A549 (cell line): ENCODE data around the gene VPS51. TPM values are rescaled to one million over a fixed set of nuclear protein-coding genes. Genes with fewer than 3 reads are reported as not detected.

Experiments used
- ATAC-seq, 2 experiments: fragments of 200-7000 bp in 1 of 2; fragments of >200 bp in 1 of 2; cut with Nextera tagmentation in 1 of 2; cut with Tn5 transposase in 1 of 2; 3 replicates each; pipeline versions ENCODE4 v1.8.0 to v1.9.1; 2018 to 2020; ENCODE audit warnings: mild to moderate bottlenecking in 1 of 2, moderate library complexity in 1 of 2
- CTCF ChIA-PET: fragments of 300-600 bp; sonication (Branson Sonifier 250); formaldehyde crosslinking; extraction: SDS; loops from one replicate; lab custom pipeline; 2021; ENCODE audit warnings: antibody characterized with exemption, inconsistent platforms; lab: Yijun Ruan, JAX
- POLR2A ChIA-PET: fragments of 350-600 bp; formaldehyde crosslinking; extraction: SDS; loops from one replicate; lab custom pipeline; 2021; ENCODE audit warnings: antibody characterized with exemption, inconsistent platforms; lab: Yijun Ruan, JAX
- DNase-seq, 2 experiments: peaks; one replicate each; pipeline versions ENCODE4 v3.0.0 to v3.0.0-alpha.2; 2011 to 2016; ENCODE audit warnings: low read depth in 1 of 2, low spot score in 1 of 2
- FAIRE-seq: peaks from 2 replicates; lab custom pipeline; 2011; peaks lifted over from hg19 to GRCh38; lab: Jason Lieb, UNC
- H3K27ac ChIP-seq, 2 experiments: fragments of >200 bp; sonication (Bioruptor Twin); formaldehyde crosslinking; 3 replicates each; pipeline ENCODE4 v1.5.1; 2016 to 2017
- H3K4me1 ChIP-seq: fragments of >200 bp; sonication (Bioruptor Twin); formaldehyde crosslinking; 3 replicates; pipeline ENCODE4 v1.6.1; 2016
- H3K4me2 ChIP-seq: fragments of >200 bp; sonication (Bioruptor Twin); formaldehyde crosslinking; 3 replicates; pipeline ENCODE4 v1.6.1; 2016
- H3K4me3 ChIP-seq: fragments of >200 bp; sonication (Bioruptor Twin); formaldehyde crosslinking; 3 replicates; pipeline ENCODE4 v1.5.1; 2016
- H3K9me3 ChIP-seq: fragments of >200 bp; sonication (Bioruptor Twin); formaldehyde crosslinking; 3 replicates; pipeline ENCODE4 v1.6.1; 2016
- BHLHE40 ChIP-seq: IDR thresholded peaks from 2 replicates; pipeline ENCODE4 v1.6.1; 2012; ENCODE audit warnings: low read depth, low read length, inconsistent platforms
- CHD2 ChIP-seq: fragments of 150-350 bp; IDR thresholded peaks from 2 replicates; pipeline ENCODE4 v1.6.1; 2014; ENCODE audit warnings: low read length; ENCODE audit not compliant: partially characterized antibody
- E2F6 ChIP-seq: IDR thresholded peaks from 2 replicates; pipeline ENCODE4 v1.6.1; 2012; ENCODE audit warnings: low read depth, borderline replicate concordance
- ESRRA ChIP-seq: fragments of 150-350 bp; IDR thresholded peaks from 2 replicates; pipeline ENCODE4 v1.6.1; 2014; ENCODE audit warnings: mild to moderate bottlenecking, low read length, borderline replicate concordance
- FOSL2 ChIP-seq, 2 experiments: fragments of 450-650 bp in 1 of 2; fragments of >200 bp in 1 of 2; sonication (Bioruptor Twin) in 1 of 2; formaldehyde crosslinking; IDR thresholded peaks; 2 replicates each; pipeline versions ENCODE4 v1.5.0 to v1.6.1; 2016 to 2020; ENCODE audit warnings: mild to moderate bottlenecking in 1 of 2, moderate library complexity in 1 of 2
- FOXS1 ChIP-seq: fragments of 250-450 bp; sonication (Bioruptor Pico); IDR thresholded peaks from 2 replicates; pipeline ENCODE4 v1.5.0; 2020; ENCODE audit warnings: mild to moderate bottlenecking, moderate library complexity
- GATA3 ChIP-seq: IDR thresholded peaks from 2 replicates; pipeline ENCODE4 v1.6.1; 2012; ENCODE audit warnings: borderline replicate concordance
- HES2 ChIP-seq: fragments of >200 bp; sonication (Bioruptor Twin); formaldehyde crosslinking; IDR thresholded peaks from 2 replicates; pipeline ENCODE4 v1.6.1; 2016
- HEYL ChIP-seq: fragments of 250-450 bp; sonication (Bioruptor Pico); IDR thresholded peaks from 2 replicates; pipeline ENCODE4 v1.8.0; 2021; ENCODE audit warnings: mild to moderate bottlenecking, moderate library complexity
- HOXA7 ChIP-seq: fragments of 250-450 bp; sonication (Bioruptor Pico); IDR thresholded peaks from 2 replicates; pipeline ENCODE4 v1.5.0; 2020; ENCODE audit warnings: mild to moderate bottlenecking, moderate library complexity
- MAZ ChIP-seq: fragments of 150-350 bp; IDR thresholded peaks from 2 replicates; pipeline ENCODE4 v1.6.1; 2014; ENCODE audit warnings: antibody characterized with exemption, low read depth, low read length, borderline replicate concordance
- PBX3 ChIP-seq: IDR thresholded peaks from 2 replicates; pipeline ENCODE4 v1.6.1; 2012
- REST ChIP-seq: fragments of 200-600 bp; sonication (generic); IDR thresholded peaks from 2 replicates; pipeline ENCODE4 v1.6.1; 2016; ENCODE audit warnings: antibody characterized with exemption, mild to moderate bottlenecking, moderate library complexity
- SMC3 ChIP-seq: fragments of >200 bp; sonication (Bioruptor Twin); formaldehyde crosslinking; IDR thresholded peaks from 3 replicates; pipeline ENCODE4 v1.6.1; 2018; ENCODE audit warnings: inconsistent platforms
- ZFP36 ChIP-seq: fragments of 450-650 bp; IDR thresholded peaks from 2 replicates; pipeline ENCODE4 v1.6.1; 2014; ENCODE audit warnings: borderline replicate concordance; ENCODE audit not compliant: partially characterized antibody
- WGBS: methylation state at CpG from one replicate; pipeline ENCODE4 v1.1.6; 2017; ENCODE audit errors: missing lambda C conversion rate; 5-methylcytosine and 5-hydroxymethylcytosine counted together
- polyA plus RNA-seq, 4 experiments: library from polyadenylated mRNA; depleted of rRNA in 3 of 4; stranded (reverse); fragments of >200 nt; fragmentation: RNase III in 1 of 4; extraction: RNeasy Plus Mini Kit Qiagen cat#74134 plus additional on column Dnase treatment in 1 of 4; gene quantifications; 2 replicates in 3 of 4; 3 replicates in 1 of 4; pipeline ENCODE4 v1.2.3, GENCODE V29; 2011 to 2017
- TF ChIP-seq, protein P1 (sequence below): fragments of 450-650 bp; IDR thresholded peaks from 2 replicates; pipeline ENCODE4 v1.6.1; 2014; ENCODE audit warnings: antibody characterized with exemption
- TF ChIP-seq, protein P2 (sequence below): fragments of 250-450 bp; sonication (Bioruptor Pico); IDR thresholded peaks from 2 replicates; pipeline ENCODE4 v1.5.0; 2021; ENCODE audit warnings: mild to moderate bottlenecking, moderate library complexity, borderline replicate concordance

VPS51 gene
- polyA plus RNA-seq, 2 of the 4 experiments (the other 2 are of a cell fraction) = 37.2 to 51.0 TPM

GRCh38 chr11:65111159-65111743 lies 15.2 kb downstream of the VPS51 start:
- peak overlapping the region; percentile 100; the same call in 2 of the 3 replicates for H3K4me2 ChIP-seq
- H3K4me1 ChIP-seq = peaks cover 26% of the 10 kb centered on the region; the same call in 2 of the 3 replicates
- CTCF ChIA-PET = interaction anchor here (0.6 to 6.6 kb wide), 38 partner anchors 8 to 398 kb away, joined by 3 to 153 read pairs (median 6); partner anchors contain the start of genes ARL2, CDCA5, FAU and MRPL49
- no peak overlapping the region; the same call in 2 of the 3 replicates for H3K4me3 ChIP-seq
- no peak overlapping the region for H3K27ac ChIP-seq
- ATAC-seq = no peak; a peak in 1 of 6 replicates
- POLR2A ChIA-PET = interaction anchor here (0.6 to 3.4 kb wide), 14 partner anchors 8 to 267 kb away, joined by 3 to 24 read pairs (median 3); partner anchors contain the start of genes ARL2, CDC42BPG, DPF2 and FAU
- TF ChIP-seq ESRRA (no peak), PBX3 (no peak), HES2 (no peak), ZFP36 (no peak), REST (no peak), GATA3 (no peak), HOXA7 (CRISPR knock-in tag) (no peak), FOSL2 (IDR thresholded peaks at IDR 0.05) (no peak), FOSL2 (CRISPR knock-in tag; IDR thresholded peaks at IDR 0.05) (no peak), FOXS1 (CRISPR knock-in tag) (no peak), CHD2 (no peak), BHLHE40 (no peak), SMC3 (no peak), E2F6 (no peak), MAZ (no peak), HEYL (CRISPR knock-in tag) (no peak)
- TF ChIP-seq, protein P1, sequence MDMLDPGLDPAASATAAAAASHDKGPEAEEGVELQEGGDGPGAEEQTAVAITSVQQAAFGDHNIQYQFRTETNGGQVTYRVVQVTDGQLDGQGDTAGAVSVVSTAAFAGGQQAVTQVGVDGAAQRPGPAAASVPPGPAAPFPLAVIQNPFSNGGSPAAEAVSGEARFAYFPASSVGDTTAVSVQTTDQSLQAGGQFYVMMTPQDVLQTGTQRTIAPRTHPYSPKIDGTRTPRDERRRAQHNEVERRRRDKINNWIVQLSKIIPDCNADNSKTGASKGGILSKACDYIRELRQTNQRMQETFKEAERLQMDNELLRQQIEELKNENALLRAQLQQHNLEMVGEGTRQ = no peak
- TF ChIP-seq, protein P2, sequence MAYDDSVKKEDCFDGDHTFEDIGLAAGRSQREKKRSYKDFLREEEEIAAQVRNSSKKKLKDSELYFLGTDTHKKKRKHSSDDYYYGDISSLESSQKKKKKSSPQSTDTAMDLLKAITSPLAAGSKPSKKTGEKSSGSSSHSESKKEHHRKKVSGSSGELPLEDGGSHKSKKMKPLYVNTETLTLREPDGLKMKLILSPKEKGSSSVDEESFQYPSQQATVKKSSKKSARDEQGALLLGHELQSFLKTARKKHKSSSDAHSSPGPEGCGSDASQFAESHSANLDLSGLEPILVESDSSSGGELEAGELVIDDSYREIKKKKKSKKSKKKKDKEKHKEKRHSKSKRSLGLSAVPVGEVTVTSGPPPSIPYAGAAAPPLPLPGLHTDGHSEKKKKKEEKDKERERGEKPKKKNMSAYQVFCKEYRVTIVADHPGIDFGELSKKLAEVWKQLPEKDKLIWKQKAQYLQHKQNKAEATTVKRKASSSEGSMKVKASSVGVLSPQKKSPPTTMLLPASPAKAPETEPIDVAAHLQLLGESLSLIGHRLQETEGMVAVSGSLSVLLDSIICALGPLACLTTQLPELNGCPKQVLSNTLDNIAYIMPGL (CRISPR knock-in tag) = no peak
- 63% methylated on average over 28 of the region's 31 CpGs for WGBS
- no peaks in the 10 kb centered on the region for H3K9me3 ChIP-seq
- DNase-seq = no peak
- no peak for FAIRE-seq
